ENCODE results near the gene FCSK. TPM values are rescaled to one million over a fixed set of nuclear protein-coding genes. Genes with fewer than 3 reads are reported as not detected.

FCSK gene
- total RNA-seq, 1 experiment from 2014 or later: 11.2 TPM

DNA sequence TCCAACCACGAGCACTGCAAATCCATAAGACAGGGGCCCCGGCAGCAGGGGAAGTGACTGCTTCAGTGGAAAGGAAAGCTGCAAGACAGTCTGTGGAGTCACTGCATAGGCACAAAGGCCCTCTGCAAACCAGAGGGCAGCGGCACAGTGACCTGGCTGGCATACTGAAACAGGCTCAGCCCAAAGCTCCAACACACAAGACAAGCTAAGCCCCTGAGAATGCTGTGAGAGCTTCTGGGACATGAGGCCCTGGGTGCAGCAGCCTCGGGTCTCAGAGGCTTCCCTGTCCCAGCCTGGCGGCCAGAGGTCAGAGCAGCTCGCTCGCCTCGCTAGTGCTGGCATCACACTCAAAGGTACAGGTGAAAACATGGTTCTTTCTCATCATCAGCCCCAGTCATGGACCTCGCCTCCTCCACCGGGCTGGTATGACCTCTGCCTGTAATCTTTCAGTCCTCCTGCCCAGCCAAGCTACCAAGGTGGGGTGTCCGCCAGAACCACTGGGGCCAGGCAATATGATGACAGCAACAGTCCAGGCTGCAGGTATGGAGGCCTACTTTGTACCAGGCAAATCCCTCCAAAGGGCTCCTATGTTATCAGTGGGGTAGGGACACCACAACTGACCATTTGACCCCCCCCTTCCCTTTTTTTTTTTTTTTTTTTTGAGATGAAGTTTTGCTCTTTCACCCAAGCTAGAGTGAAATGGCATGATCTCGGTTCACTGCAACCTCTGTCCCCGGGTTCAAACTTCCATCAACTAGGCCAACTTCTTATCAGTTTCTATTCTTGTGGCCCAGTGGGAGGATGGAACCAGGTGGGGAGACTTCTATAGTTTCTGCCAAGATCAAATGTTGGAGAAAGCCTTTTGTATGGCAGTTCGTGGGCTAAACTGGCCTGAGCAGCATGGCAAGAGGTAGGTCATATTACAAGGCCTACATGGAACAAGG, 34.7 kb upstream of the FCSK start:
- no peak overlapping the region for H3K27ac ChIP-seq (ENCODE audit: low read depth, low read length, poor library complexity, severe bottlenecking)

DNA sequence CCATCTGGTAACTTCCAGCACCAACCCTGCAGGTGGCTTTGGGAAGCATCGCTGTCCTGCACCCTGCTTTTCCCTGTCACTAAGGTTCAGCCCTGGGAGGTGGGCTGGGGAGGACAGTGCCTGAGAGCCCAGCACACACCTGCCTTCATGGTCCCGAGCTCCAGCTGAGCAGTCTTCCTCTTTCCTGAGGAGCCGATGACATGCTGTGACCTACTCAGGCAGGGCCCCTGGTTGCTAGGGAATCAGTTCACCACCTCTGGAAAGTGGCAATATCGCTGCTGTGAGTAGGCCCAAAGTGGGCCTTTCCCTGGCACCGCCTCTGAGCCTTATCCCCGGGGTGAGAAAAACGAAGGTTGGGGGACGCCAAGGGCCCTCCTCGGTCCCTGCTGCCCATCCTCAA, 33.4 kb upstream of the FCSK start:
- Histone ChIP-seq H3K27me3 (replicated peaks; ENCODE audit: insufficient read depth, low read depth, low read length, poor library complexity) (no peaks in the 10 kb centered on the region), H3K27ac (ENCODE audit: low read depth, low read length, poor library complexity, severe bottlenecking) (no peak overlapping the region), H3K9me3 (ENCODE audit: low read depth, low read length, poor library complexity, severe bottlenecking) (no peaks in the 10 kb centered on the region), H3K4me3 (ENCODE audit: low read depth, low read length, poor library complexity, severe bottlenecking) (no peak overlapping the region), H3K4me1 (ENCODE audit: insufficient read depth, low read length, poor library complexity, severe bottlenecking) (no peaks in the 10 kb centered on the region), H3K36me3 (ENCODE audit: insufficient read depth, low read length, poor library complexity, severe bottlenecking) (no peaks in the 10 kb centered on the region)
- DNase-seq (ENCODE audit: low spot score): no peak
- intact Hi-C loops (cut with micrococcal nuclease; ENCODE audit: unreplicated experiment): no loop called here
- no TSS peak for BruUV-seq (replicated peaks)
- CTCF ChIA-PET: no interaction called here
- POLR2A ChIA-PET (ENCODE audit: low non-redundant PET): no interaction called here
- TF ChIP-seq, protein P1, sequence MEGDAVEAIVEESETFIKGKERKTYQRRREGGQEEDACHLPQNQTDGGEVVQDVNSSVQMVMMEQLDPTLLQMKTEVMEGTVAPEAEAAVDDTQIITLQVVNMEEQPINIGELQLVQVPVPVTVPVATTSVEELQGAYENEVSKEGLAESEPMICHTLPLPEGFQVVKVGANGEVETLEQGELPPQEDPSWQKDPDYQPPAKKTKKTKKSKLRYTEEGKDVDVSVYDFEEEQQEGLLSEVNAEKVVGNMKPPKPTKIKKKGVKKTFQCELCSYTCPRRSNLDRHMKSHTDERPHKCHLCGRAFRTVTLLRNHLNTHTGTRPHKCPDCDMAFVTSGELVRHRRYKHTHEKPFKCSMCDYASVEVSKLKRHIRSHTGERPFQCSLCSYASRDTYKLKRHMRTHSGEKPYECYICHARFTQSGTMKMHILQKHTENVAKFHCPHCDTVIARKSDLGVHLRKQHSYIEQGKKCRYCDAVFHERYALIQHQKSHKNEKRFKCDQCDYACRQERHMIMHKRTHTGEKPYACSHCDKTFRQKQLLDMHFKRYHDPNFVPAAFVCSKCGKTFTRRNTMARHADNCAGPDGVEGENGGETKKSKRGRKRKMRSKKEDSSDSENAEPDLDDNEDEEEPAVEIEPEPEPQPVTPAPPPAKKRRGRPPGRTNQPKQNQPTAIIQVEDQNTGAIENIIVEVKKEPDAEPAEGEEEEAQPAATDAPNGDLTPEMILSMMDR (conservative IDR thresholded peaks at IDR 0.05; ENCODE audit: low read depth, low read length): no peak
- TF ChIP-seq EZH2 (IDR thresholded peaks at IDR 0.05; ENCODE audit: borderline replicate concordance, low read depth, low read length, poor library complexity, severe bottlenecking): no peak

More for the DNA sequence above, 34.7 kb upstream of the FCSK start:
- Histone ChIP-seq H3K27me3 (replicated peaks; ENCODE audit: insufficient read depth, low read depth, low read length, poor library complexity) (no peaks in the 10 kb centered on the region), H3K4me1 (ENCODE audit: insufficient read depth, low read length, poor library complexity, severe bottlenecking) (no peaks in the 10 kb centered on the region), H3K4me3 (ENCODE audit: low read depth, low read length, poor library complexity, severe bottlenecking) (no peak overlapping the region), H3K9me3 (ENCODE audit: low read depth, low read length, poor library complexity, severe bottlenecking) (no peaks in the 10 kb centered on the region), H3K36me3 (ENCODE audit: insufficient read depth, low read length, poor library complexity, severe bottlenecking) (no peaks in the 10 kb centered on the region)
- ChIA-PET CTCF (no interaction called here), POLR2A (ENCODE audit: low non-redundant PET) (no interaction called here)
- BruUV-seq (replicated peaks): no TSS peak
- TF ChIP-seq, protein P1 (conservative IDR thresholded peaks at IDR 0.05; ENCODE audit: low read depth, low read length): no peak
- TF ChIP-seq EZH2 (IDR thresholded peaks at IDR 0.05; ENCODE audit: borderline replicate concordance, low read depth, low read length, poor library complexity, severe bottlenecking): no peak
- DNase-seq (ENCODE audit: low spot score): no peak
- intact Hi-C loops (cut with micrococcal nuclease; ENCODE audit: unreplicated experiment): no loop called here

DNA sequence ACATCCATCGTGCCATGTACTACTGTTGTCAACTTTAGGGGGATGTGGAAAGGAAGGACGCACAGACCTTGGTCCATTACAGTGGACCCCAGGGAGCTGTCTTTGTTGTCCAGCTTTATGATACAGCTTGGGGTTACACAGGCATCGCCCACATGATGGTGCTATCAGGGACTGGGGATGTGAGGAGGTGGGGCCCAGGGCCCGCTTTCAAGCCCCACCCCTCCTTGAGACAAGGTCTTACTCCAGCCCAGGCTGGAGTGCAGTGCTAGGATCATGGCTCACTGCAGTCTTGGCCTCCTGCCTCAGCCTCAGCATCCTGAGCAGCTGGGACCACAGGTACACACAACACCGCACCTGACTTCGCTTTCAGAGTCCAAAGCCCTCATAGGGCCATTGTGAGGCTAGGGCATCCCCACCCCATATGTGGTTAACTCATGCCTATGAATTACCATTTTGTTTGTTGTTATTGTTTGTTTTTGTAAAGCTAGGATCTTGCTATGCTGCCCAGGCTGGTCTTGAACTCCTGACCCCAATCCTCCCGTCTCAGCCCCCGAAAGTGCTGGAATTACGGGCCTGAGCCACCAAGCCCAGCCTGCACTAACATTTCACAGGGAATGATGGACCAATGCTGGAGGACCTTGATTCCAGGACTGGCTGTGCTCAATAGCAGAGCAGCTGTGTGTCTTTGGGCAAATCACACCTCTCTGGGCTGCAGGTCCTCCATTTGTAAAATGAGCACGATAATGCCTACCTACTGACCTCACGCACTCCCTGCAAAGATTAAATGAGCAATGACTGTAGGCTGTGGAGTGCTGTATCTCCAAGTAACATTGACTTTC, 32.7 kb upstream of the FCSK start:
- no peak for DNase-seq (ENCODE audit: low spot score)
- Histone ChIP-seq H3K4me3 (ENCODE audit: low read depth, low read length, poor library complexity, severe bottlenecking) (no peak overlapping the region), H3K9me3 (ENCODE audit: low read depth, low read length, poor library complexity, severe bottlenecking) (no peaks in the 10 kb centered on the region), H3K4me1 (ENCODE audit: insufficient read depth, low read length, poor library complexity, severe bottlenecking) (no peaks in the 10 kb centered on the region), H3K27ac (ENCODE audit: low read depth, low read length, poor library complexity, severe bottlenecking) (no peak overlapping the region), H3K36me3 (ENCODE audit: insufficient read depth, low read length, poor library complexity, severe bottlenecking) (no peaks in the 10 kb centered on the region), H3K27me3 (replicated peaks; ENCODE audit: insufficient read depth, low read depth, low read length, poor library complexity) (no peaks in the 10 kb centered on the region)
- ChIA-PET CTCF (no interaction called here), POLR2A (ENCODE audit: low non-redundant PET) (no interaction called here)
- TF ChIP-seq EZH2 (IDR thresholded peaks at IDR 0.05; ENCODE audit: borderline replicate concordance, low read depth, low read length, poor library complexity, severe bottlenecking): no peak
- TF ChIP-seq, protein P1 (conservative IDR thresholded peaks at IDR 0.05; ENCODE audit: low read depth, low read length): no peak
- no TSS peak for BruUV-seq (replicated peaks)
- intact Hi-C loops (cut with micrococcal nuclease; ENCODE audit: unreplicated experiment): no loop called here

Measured in A673 (cell line).